ENCODE data around the gene ANKRD2.

- TF ChIP-seq POLR2AphosphoS5 (IDR thresholded peaks at IDR 0.05; ENCODE audit: low read depth, low read length) (no peak), SPI1 (IDR thresholded peaks at IDR 0.05; ENCODE audit: low read depth, low read length) (no peak), POLR2A (IDR thresholded peaks at IDR 0.05; ENCODE audit: low read depth, low read length) (no peak), POU2F2 (IDR thresholded peaks at IDR 0.05; ENCODE audit: low read depth, low read length) (no peak), TAF1 (IDR thresholded peaks at IDR 0.05; ENCODE audit: low read depth, low read length) (no peak)
These were observed 1.1 kb downstream of the ANKRD2 start for GRCh38 chr10:97573672-97574071.
